HG03039 (cell line): Measurements from ENCODE around the gene ARAP1.

ENCODE experiments used
- ATAC-seq: cut with Tn5 transposase; IDR thresholded peaks from one replicate; pipeline ENCODE4 v1.9.1; 2021; ENCODE audit warnings: mild to moderate bottlenecking, moderate library complexity; ENCODE audit not compliant: unreplicated experiment

ARAP1 gene

GRCh38 chr11:72780296-72781062 is 28.3 kb upstream of the ARAP1 start:
- ATAC-seq: no peak

DNA sequence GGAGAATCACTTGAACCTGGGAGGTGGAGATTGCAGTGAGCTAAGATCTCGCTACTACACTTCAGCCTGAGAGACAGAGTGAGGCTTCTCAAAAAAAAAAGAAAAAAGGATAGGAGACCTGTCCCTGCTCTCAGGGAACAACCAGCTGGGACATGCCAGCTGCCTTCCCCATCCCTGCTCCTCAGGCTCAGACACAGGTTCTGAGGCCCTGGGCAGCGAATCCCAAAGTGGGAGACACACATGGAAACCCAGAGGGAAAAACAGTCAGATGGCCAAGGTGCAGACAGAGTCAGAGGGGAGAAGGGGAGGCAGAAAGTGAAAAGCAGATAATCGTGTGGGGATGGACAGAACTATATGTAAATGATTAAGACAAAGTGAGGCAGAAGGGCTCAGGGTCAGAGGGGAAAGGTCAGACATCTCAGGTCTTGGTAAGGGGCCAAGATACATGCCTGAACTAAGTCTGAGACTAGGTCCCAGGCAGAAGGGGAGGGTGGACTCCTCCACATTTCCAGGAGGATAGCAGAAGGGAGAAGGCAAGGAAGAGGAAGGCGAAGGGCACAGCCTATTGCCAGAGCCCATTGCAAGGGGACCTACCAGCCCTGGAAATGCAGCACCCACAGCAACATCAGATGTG is 27.4 kb upstream of the ARAP1 start:
- ATAC-seq: no peak

DNA sequence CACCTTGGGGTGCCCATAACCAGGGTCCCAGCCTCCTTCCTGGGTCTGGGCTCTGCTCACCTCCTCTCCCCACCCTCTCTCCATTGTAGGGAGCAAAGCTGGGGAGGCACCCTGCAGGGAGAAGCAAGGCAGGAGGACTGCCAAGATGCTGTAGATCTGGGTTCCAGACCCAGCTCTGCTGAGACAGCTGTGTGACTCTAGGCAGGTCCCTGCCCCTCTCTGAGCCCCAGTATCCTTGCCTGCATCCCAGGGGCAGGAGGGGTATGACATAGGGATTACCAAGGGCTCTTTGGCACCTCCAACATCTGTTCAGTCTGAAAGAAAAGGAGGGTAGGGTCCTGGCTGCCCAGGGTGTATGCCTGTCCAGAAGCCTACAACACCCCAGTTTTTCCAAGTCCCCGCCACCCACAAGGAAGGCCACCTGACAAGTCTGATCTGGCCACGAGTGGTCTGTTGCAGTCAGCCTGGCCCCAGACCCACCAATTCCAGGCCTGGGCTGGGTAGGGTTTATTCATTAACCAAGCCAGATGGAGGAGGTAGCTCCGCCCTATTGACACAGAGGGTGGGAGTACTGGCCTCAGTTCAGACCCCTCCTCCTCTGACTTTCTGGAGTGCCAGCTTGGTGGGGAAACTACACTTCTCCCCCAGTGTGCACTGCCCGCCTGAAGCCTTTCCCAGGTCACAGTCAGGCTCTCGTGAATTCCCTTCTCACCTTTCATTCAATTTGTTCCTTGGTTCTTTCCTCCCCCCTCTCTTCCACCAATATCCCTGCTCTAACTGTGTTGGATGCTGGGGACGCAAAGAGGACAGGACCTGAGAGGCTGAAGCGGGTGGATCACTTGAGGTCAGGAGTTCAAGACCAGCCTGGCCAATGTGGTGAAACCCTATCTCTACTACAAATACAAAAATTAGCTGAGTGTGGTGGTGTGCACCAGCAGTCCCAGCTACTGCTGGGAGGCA is 26.6 kb upstream of the ARAP1 start:
- ATAC-seq: no peak

GRCh38 chr11:72777755-72778278 is 25.6 kb upstream of the ARAP1 start:
- ATAC-seq: no peak

DNA sequence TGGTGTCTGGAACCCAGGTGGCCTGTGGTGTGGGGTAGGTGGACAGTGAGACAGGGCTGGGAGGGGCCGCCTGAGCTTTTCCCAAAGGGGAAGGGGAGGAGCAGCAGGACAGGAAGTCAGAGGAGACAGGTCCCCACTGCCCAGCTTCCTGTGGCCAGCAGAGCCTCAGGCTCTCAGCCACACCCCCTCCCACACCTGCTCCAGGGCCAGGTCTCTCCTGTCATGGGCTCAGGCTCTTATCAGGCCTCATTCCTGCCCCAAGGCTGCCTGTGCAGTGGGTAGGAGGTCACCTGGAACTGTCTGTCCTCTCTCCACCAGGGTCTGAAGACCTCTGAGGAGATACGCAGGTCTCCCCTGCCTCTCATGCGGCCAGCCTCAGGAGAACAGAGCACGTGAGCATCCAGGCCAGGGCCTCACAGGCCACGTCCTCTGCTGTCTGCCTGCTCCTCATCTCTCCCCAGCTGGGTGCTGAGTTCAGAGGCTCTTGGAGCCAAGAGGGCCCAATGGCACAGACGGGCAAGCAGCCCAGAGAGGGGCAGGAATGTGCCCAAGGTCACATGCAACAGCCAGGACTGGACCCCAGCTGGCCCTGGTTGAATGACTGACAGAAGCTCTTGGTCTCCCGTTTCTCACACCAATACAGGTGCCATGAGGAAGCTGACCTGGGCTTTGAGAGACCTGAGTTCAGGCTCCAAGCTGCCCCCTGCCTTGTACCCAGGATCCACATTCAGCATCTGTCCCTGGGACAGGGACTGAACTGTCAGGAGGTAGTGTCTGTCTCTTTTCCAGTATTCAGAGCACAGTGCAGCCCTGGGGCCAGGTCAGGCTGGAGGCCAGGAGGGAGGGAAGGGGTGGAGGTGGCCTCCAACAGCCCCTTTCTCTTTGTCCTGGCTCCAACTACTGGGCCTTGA is 24.9 kb upstream of the ARAP1 start:
- ATAC-seq: no peak

- ATAC-seq: no peak
Observed at GRCh38 chr11:72776117-72776843, 24.1 kb upstream of the ARAP1 start.

GRCh38 chr11:72775288-72776110 is 23.3 kb upstream of the ARAP1 start:
- ATAC-seq: no peak

DNA sequence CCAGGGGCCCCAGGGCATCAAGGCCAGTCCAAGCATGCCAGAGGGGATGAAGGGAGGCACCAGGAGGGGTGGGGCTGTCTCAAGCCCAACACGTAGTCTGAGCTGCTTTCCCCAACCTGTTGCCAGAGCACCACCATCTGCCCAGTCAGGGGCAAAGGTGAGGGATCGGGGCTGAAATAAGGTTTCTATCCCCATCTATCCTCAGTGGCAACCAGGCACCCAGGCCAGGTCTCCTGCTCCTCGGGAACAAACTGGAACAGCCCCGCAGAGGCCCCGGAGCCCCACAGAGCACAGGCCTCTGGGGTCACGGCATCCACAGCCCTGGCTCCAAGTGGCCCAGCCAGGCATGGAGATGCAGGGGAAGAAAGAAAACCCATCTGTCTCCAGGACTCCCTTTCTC is 22.3 kb upstream of the ARAP1 start:
- no peak for ATAC-seq

DNA sequence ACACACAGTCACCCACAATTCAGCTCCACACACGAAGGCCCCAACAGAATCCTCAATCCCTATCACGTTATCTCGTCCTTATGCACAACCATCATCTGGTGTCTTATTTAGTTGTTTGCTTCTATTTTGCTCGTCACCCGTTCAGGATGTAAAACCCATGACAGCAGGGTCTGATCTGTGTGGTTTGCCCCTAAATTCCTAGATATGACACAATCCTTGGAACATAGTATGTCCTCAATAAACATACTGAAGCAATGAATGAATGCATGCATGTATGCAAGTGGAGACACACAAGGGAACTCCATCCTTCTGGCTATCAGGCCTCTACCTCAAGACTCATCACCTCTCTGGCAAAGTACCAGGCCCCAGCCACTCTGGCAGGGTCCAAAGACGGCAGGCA is 21.5 kb upstream of the ARAP1 start:
- ATAC-seq: no peak

DNA sequence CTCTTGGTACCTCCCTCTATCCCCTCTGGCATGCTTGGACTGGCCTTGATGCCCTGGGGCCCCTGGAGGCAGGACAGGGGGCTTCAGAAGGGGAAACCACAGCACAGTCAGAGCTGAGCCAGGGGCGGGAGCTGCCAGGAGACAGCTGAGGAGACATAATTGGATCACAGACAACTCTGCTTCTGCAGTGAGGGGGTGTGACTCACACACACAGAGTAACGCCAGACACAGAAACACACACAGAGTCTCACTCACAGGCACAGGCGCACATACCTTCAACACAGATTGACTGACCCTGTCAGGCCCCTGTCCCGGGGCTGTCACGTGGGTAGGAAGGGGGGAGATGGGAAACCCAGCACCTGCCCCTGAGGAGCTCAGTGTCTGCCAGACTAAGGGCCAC is 21.1 kb upstream of the ARAP1 start:
- ATAC-seq: no peak

- ATAC-seq: no peak
Observed at GRCh38 chr11:72772059-72772458, 19.9 kb upstream of the ARAP1 start.

DNA sequence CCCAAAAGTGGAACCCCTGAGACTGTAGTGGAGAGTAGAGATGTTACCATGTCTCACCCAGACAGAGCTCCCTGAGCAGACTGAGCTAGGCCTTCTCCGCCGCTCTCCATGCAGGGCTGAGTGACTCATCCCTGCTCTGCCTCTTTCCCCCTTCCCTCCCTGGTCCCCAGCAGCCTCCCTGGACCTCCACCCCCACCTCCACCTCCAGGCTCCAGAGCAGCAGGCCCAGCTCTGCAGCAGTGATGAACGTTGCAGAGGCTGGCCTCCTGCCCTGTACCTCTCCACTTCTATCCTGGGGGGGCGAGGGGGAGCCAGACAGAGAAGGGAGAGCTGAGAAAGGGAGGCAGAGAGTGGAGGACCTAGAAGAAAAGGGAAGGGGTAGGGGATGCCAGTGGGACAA is 19.3 kb upstream of the ARAP1 start:
- no peak for ATAC-seq

GRCh38 chr11:72770799-72771198 is 18.6 kb upstream of the ARAP1 start:
- ATAC-seq: no peak

DNA sequence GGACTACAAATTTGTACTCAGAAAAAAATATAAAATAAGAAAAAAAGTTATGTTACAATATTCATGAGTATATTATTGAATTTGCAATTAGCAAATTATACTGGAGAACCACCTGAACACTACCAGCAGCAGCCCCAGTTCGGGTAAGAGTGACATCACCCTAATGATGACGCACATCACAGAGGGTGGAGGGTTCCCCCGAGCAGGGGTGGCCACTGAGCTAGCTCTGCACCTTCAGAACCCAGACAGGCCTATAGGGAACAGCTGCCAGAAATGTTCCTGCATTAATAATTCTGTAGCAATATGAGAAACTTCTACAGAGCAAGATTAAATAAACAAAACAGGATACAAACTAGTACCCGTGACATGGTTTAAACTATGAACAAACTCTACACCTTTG is 17.5 kb upstream of the ARAP1 start:
- ATAC-seq: no peak

GRCh38 chr11:72768581-72768980 is 16.4 kb upstream of the ARAP1 start:
- no peak for ATAC-seq

DNA sequence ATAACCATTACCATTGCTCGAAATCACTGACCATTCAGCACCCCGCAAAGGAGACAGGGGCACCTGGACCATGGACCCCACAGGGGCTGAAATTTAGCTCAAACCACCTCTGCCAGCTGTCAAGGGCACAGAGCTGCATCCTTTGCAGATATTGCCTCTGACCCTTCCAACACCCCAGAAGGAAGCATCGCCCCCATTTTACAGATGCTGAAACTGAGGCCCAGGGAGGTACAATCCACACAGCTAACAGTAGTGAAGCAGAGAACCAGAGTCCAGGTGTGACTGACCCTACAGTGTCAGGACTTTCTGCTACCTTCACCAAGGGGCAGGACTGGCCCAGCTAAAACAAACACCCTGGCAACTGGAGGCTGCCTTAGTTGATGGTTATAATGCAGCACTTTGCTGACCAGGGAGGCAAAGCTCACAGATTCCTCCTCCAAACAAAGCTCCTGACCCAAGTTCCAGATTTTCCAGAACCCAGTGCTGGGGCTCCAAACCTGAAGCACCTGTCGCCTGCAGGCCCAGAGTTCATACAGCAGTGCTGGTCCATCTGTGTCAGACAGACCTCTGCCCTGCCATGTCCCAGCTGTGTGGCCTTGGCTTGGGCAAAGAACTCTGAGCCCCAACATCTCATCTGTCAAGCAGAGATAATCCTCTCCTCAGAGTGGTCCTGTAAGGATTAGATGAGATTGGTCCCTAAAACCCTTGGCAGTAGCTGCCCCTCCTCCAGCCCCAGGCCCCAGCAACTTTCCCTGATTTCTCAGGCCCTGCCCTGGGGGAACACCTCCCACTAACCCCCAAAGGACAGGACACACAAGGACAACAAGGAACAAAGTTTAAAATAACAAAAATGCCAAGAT is 15.2 kb upstream of the ARAP1 start:
- ATAC-seq: no peak

GRCh38 chr11:72766152-72766902 is 14.1 kb upstream of the ARAP1 start:
- ATAC-seq: no peak
